ENCODE results near the gene TENM4.

TENM4 gene

GRCh38 chr11:79189601-79190000 lies 251.2 kb downstream of the TENM4 start:
- Histone ChIP-seq H3K27me3 (ENCODE audit: control insufficient read depth in 5 of 5, insufficient read depth in 4 of 5, low read length in 5 of 5) (no peaks in the 10 kb centered on the region), H3K4me3 (ENCODE audit: low read depth in 1 of 5, low read length in 5 of 5) (no peak overlapping the region), H3K9ac (ENCODE audit: low read length in 5 of 5) (no peak overlapping the region), H3K36me3 (ENCODE audit: control insufficient read depth in 5 of 5, insufficient read depth in 5 of 5, low read length in 5 of 5) (no peaks in the 10 kb centered on the region), H3K9me3 (ENCODE audit: control insufficient read depth in 5 of 5, low read length in 5 of 5) (peaks cover 0 to 7% (median 5%) of the 10 kb centered on the region in 5 donors), H3K4me1 (ENCODE audit: control insufficient read depth in 5 of 5, insufficient read depth in 5 of 5, low read length in 5 of 5) (peaks cover 0 to 4% (median 0%) of the 10 kb centered on the region in 5 donors), H3K27ac (ENCODE audit: low read depth, low read length) (no peak overlapping the region)

- Histone ChIP-seq H3K27ac (ENCODE audit: low read depth, low read length) (no peak overlapping the region), H3K4me3 (ENCODE audit: low read depth in 1 of 5, low read length in 5 of 5) (no peak overlapping the region), H3K9me3 (ENCODE audit: control insufficient read depth in 5 of 5, low read length in 5 of 5) (peaks cover 0 to 7% (median 5%) of the 10 kb centered on the region in 5 donors), H3K27me3 (ENCODE audit: control insufficient read depth in 5 of 5, insufficient read depth in 4 of 5, low read length in 5 of 5) (no peaks in the 10 kb centered on the region), H3K9ac (ENCODE audit: low read length in 5 of 5) (no peak overlapping the region), H3K36me3 (ENCODE audit: control insufficient read depth in 5 of 5, insufficient read depth in 5 of 5, low read length in 5 of 5) (no peaks in the 10 kb centered on the region), H3K4me1 (ENCODE audit: control insufficient read depth in 5 of 5, insufficient read depth in 5 of 5, low read length in 5 of 5) (peaks cover 0 to 4% (median 0%) of the 10 kb centered on the region in 5 donors)
These were observed 251.8 kb downstream of the TENM4 start for GRCh38 chr11:79189055-79189454.

- peaks cover 0 to 4% (median 0%) of the 10 kb centered on the region in 5 donors for H3K4me1 ChIP-seq (ENCODE audit: control insufficient read depth in 5 of 5, insufficient read depth in 5 of 5, low read length in 5 of 5)
- no peaks in the 10 kb centered on the region for H3K36me3 ChIP-seq (ENCODE audit: control insufficient read depth in 5 of 5, insufficient read depth in 5 of 5, low read length in 5 of 5)
- no peak overlapping the region for H3K9ac ChIP-seq (ENCODE audit: low read length in 5 of 5)
These were observed 254.2 kb downstream of the TENM4 start for GRCh38 chr11:79186669-79187068.

GRCh38 chr11:79185351-79185750 lies 255.5 kb downstream of the TENM4 start:
- Histone ChIP-seq H3K27me3 (ENCODE audit: control insufficient read depth in 5 of 5, insufficient read depth in 4 of 5, low read length in 5 of 5) (no peaks in the 10 kb centered on the region), H3K9me3 (ENCODE audit: control insufficient read depth in 5 of 5, low read length in 5 of 5) (peaks cover 0 to 7% (median 5%) of the 10 kb centered on the region in 5 donors), H3K4me1 (ENCODE audit: control insufficient read depth in 5 of 5, insufficient read depth in 5 of 5, low read length in 5 of 5) (peaks cover 0 to 4% (median 0%) of the 10 kb centered on the region in 5 donors), H3K4me3 (ENCODE audit: low read depth in 1 of 5, low read length in 5 of 5) (no peak overlapping the region), H3K9ac (ENCODE audit: low read length in 5 of 5) (no peak overlapping the region), H3K27ac (ENCODE audit: low read depth, low read length) (peak overlapping the region; percentile 46), H3K36me3 (ENCODE audit: control insufficient read depth in 5 of 5, insufficient read depth in 5 of 5, low read length in 5 of 5) (no peaks in the 10 kb centered on the region)

More at GRCh38 chr11:79186669-79187068, 254.2 kb downstream of the TENM4 start:
- Histone ChIP-seq H3K27me3 (ENCODE audit: control insufficient read depth in 5 of 5, insufficient read depth in 4 of 5, low read length in 5 of 5) (no peaks in the 10 kb centered on the region), H3K27ac (ENCODE audit: low read depth, low read length) (no peak overlapping the region), H3K4me3 (ENCODE audit: low read depth in 1 of 5, low read length in 5 of 5) (no peak overlapping the region), H3K9me3 (ENCODE audit: control insufficient read depth in 5 of 5, low read length in 5 of 5) (peaks cover 0 to 7% (median 5%) of the 10 kb centered on the region in 5 donors)

GRCh38 chr11:79184285-79184684 lies 256.5 kb downstream of the TENM4 start:
- Histone ChIP-seq H3K9ac (ENCODE audit: low read length in 5 of 5) (no peak overlapping the region), H3K9me3 (ENCODE audit: control insufficient read depth in 5 of 5, low read length in 5 of 5) (peaks cover 0 to 7% (median 5%) of the 10 kb centered on the region in 5 donors), H3K4me3 (ENCODE audit: low read depth in 1 of 5, low read length in 5 of 5) (no peak overlapping the region), H3K27me3 (ENCODE audit: control insufficient read depth in 5 of 5, insufficient read depth in 4 of 5, low read length in 5 of 5) (no peaks in the 10 kb centered on the region), H3K4me1 (ENCODE audit: control insufficient read depth in 5 of 5, insufficient read depth in 5 of 5, low read length in 5 of 5) (peaks cover 0 to 4% (median 0%) of the 10 kb centered on the region in 5 donors), H3K27ac (ENCODE audit: low read depth, low read length) (no peak overlapping the region), H3K36me3 (ENCODE audit: control insufficient read depth in 5 of 5, insufficient read depth in 5 of 5, low read length in 5 of 5) (no peaks in the 10 kb centered on the region)

DNA sequence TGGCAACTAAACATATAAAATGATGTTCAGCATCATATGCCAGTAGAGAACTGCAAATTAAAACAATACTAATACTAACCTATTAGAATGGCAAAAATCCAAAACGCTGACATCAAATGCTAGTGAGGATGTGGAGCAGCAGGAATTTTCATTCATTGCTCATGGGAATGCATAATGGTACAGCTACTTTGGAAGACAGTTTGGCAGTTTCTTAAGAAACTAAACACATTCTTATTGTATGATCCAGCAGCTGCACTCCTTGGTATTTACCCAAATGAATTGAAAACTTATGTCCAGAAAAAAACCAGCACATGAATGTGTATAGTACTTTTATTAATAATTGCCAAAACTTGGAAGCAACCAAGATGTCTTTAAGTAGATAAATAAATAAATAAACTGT lies 258.0 kb downstream of the TENM4 start:
- no peaks in the 10 kb centered on the region for H3K36me3 ChIP-seq (ENCODE audit: control insufficient read depth in 5 of 5, insufficient read depth in 5 of 5, low read length in 5 of 5)
- no peak overlapping the region for H3K4me3 ChIP-seq (ENCODE audit: low read depth in 1 of 5, low read length in 5 of 5)
- H3K27ac ChIP-seq (ENCODE audit: low read depth, low read length), result no peak overlapping the region
- H3K4me1 ChIP-seq (ENCODE audit: control insufficient read depth in 5 of 5, insufficient read depth in 5 of 5, low read length in 5 of 5), result peaks cover 0 to 4% (median 0%) of the 10 kb centered on the region in 5 donors
- no peaks in the 10 kb centered on the region for H3K27me3 ChIP-seq (ENCODE audit: control insufficient read depth in 5 of 5, insufficient read depth in 4 of 5, low read length in 5 of 5)
- H3K9me3 ChIP-seq (ENCODE audit: control insufficient read depth in 5 of 5, low read length in 5 of 5), result peaks cover 0 to 6% (median 4%) of the 10 kb centered on the region in 5 donors
- no peak overlapping the region for H3K9ac ChIP-seq (ENCODE audit: low read length in 5 of 5)

DNA sequence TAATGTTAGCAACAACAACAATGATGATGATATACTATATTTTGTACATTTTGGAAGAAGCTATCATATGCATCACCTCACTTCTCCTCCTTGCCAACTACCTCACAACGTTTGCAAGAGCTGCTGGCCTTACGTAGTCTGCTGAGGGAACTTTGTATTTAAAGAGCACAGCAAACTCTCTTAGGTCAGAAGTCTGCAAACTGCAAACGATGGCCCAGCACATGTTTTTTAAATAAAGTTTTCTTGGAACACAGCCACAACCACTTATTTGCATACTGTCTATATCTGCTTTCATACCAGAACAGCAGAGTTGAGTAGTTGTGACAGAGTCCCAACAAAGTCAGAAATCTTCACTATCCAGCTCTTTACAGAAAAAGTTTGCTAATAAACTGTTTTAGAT lies 261.7 kb downstream of the TENM4 start:
- H3K9ac ChIP-seq (ENCODE audit: low read length in 5 of 5), result no peak overlapping the region
- no peak overlapping the region for H3K4me3 ChIP-seq (ENCODE audit: low read depth in 1 of 5, low read length in 5 of 5)
- H3K4me1 ChIP-seq (ENCODE audit: control insufficient read depth in 5 of 5, insufficient read depth in 5 of 5, low read length in 5 of 5), result peaks cover 0 to 10% (median 6%) of the 10 kb centered on the region in 5 donors
- peaks cover 0 to 4% (median 0%) of the 10 kb centered on the region in 5 donors for H3K27me3 ChIP-seq (ENCODE audit: control insufficient read depth in 5 of 5, insufficient read depth in 4 of 5, low read length in 5 of 5)
- H3K36me3 ChIP-seq (ENCODE audit: control insufficient read depth in 5 of 5, insufficient read depth in 5 of 5, low read length in 5 of 5), result no peaks in the 10 kb centered on the region
- H3K9me3 ChIP-seq (ENCODE audit: control insufficient read depth in 5 of 5, low read length in 5 of 5), result no peaks in the 10 kb centered on the region
- H3K27ac ChIP-seq (ENCODE audit: low read depth, low read length), result no peak overlapping the region

DNA sequence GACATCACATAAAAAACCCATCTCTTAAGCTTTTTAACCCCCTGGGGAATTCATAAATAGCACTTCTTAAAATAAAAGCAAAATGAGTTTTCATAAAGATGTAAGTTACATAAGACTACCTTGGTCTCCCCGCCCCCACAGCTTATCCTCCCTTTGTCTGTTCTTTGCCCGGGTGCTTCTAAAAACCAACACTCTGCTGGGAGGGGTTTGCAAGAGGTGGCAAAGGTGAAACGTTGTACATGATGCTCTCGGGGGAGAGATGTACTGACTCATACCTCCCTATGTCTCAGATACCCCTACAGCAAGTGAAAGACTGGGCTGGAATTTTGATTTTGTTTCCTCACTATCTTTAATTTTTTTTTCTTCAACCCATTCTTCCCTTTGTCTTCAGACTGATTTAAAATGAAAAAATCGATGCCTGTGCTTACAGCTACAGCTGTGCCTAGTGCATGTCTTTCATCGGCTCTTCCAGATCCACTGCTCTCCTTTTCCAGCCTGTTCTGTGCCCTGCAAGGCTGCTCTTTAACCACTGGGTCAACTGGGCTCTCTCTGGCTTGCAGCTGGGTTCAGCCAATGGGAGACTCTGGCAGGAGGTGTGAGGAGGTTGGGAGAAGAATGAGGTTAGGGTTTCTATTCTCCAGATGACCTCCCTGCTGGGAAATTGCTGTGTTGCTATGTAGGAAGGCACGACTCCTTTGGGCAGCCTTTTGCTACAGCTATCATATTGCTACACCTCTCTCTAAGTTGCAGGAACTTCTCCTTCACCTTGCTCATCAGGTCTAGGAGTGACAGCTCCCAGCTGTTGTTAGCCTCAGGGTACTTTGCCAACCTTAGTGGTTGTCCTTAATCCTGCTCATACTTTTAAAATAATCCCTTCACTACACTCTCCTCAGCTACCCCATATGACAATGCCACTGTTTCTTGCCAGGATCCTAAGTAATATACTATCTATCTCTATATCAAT lies 266.5 kb downstream of the TENM4 start:
- no peaks in the 10 kb centered on the region for H3K9me3 ChIP-seq (ENCODE audit: control insufficient read depth in 5 of 5, low read length in 5 of 5)
- peaks cover 0 to 4% (median 0%) of the 10 kb centered on the region in 5 donors for H3K27me3 ChIP-seq (ENCODE audit: control insufficient read depth in 5 of 5, insufficient read depth in 4 of 5, low read length in 5 of 5)
- peak overlapping the region in 1 of 5 donors; percentile 11 for H3K9ac ChIP-seq (ENCODE audit: low read length in 5 of 5)
- H3K36me3 ChIP-seq (ENCODE audit: control insufficient read depth in 5 of 5, insufficient read depth in 5 of 5, low read length in 5 of 5), result no peaks in the 10 kb centered on the region
- peaks cover 0 to 38% (median 21%) of the 10 kb centered on the region in 5 donors for H3K4me1 ChIP-seq (ENCODE audit: control insufficient read depth in 5 of 5, insufficient read depth in 5 of 5, low read length in 5 of 5)
- H3K27ac ChIP-seq (ENCODE audit: low read depth, low read length), result peak overlapping the region; percentile 88
- no peak overlapping the region for H3K4me3 ChIP-seq (ENCODE audit: low read depth in 1 of 5, low read length in 5 of 5)

- peak overlapping the region in 1 of 5 donors; percentile 11 for H3K9ac ChIP-seq (ENCODE audit: low read length in 5 of 5)
- peaks cover 0 to 4% (median 0%) of the 10 kb centered on the region in 5 donors for H3K27me3 ChIP-seq (ENCODE audit: control insufficient read depth in 5 of 5, insufficient read depth in 4 of 5, low read length in 5 of 5)
- H3K4me3 ChIP-seq (ENCODE audit: low read depth in 1 of 5, low read length in 5 of 5), result no peak overlapping the region
- peak overlapping the region; percentile 88 for H3K27ac ChIP-seq (ENCODE audit: low read depth, low read length)
- peaks cover 0 to 45% (median 28%) of the 10 kb centered on the region in 5 donors for H3K4me1 ChIP-seq (ENCODE audit: control insufficient read depth in 5 of 5, insufficient read depth in 5 of 5, low read length in 5 of 5)
- H3K9me3 ChIP-seq (ENCODE audit: control insufficient read depth in 5 of 5, low read length in 5 of 5), result no peaks in the 10 kb centered on the region
- H3K36me3 ChIP-seq (ENCODE audit: control insufficient read depth in 5 of 5, insufficient read depth in 5 of 5, low read length in 5 of 5), result no peaks in the 10 kb centered on the region
These were observed 267.2 kb downstream of the TENM4 start for GRCh38 chr11:79173615-79174014.

GRCh38 chr11:79170321-79170720 lies 270.5 kb downstream of the TENM4 start:
- Histone ChIP-seq H3K4me3 (ENCODE audit: low read depth in 1 of 5, low read length in 5 of 5) (no peak overlapping the region), H3K9ac (ENCODE audit: low read length in 5 of 5) (no peak overlapping the region), H3K9me3 (ENCODE audit: control insufficient read depth in 5 of 5, low read length in 5 of 5) (no peaks in the 10 kb centered on the region), H3K27me3 (ENCODE audit: control insufficient read depth in 5 of 5, insufficient read depth in 4 of 5, low read length in 5 of 5) (peaks cover 0 to 4% (median 0%) of the 10 kb centered on the region in 5 donors), H3K36me3 (ENCODE audit: control insufficient read depth in 5 of 5, insufficient read depth in 5 of 5, low read length in 5 of 5) (no peaks in the 10 kb centered on the region), H3K27ac (ENCODE audit: low read depth, low read length) (peak overlapping the region; percentile 68), H3K4me1 (ENCODE audit: control insufficient read depth in 5 of 5, insufficient read depth in 5 of 5, low read length in 5 of 5) (peaks cover 0 to 49% (median 28%) of the 10 kb centered on the region in 5 donors)

All from subcutaneous abdominal adipose tissue (tissue), 5 donors.